D341Med (cell line): ENCODE results near the gene MROH9.

Source experiments
- DNase-seq: peaks from one replicate; pipeline ENCODE4 v3.0.0; 2012; ENCODE audit warnings: low spot score

The MROH9 gene

GRCh38 chr1:170970256-170970655 is 34.9 kb downstream of the MROH9 start:
- no peak for DNase-seq

- no peak for DNase-seq
These were observed 43.1 kb downstream of the MROH9 start for GRCh38 chr1:170978371-170978910.

- DNase-seq, result no peak
These were observed 50.1 kb downstream of the MROH9 start for GRCh38 chr1:170985406-170985805.

- no peak for DNase-seq
These were observed 51.6 kb downstream of the MROH9 start for GRCh38 chr1:170986901-170987300.

GRCh38 chr1:170987424-170987823 is 52.1 kb downstream of the MROH9 start:
- DNase-seq, result no peak

GRCh38 chr1:170993151-170993550 is 57.8 kb downstream of the MROH9 start:
- no peak for DNase-seq

- no peak for DNase-seq
These were observed 58.4 kb downstream of the MROH9 start for GRCh38 chr1:170993717-170994116.

GRCh38 chr1:171014880-171015279 is 79.5 kb downstream of the MROH9 start:
- no peak for DNase-seq

GRCh38 chr1:171017426-171017825 is 82.1 kb downstream of the MROH9 start:
- peak; percentile 87 for DNase-seq

- no peak for DNase-seq
These were observed 84.6 kb downstream of the MROH9 start for GRCh38 chr1:171019971-171020370.

- DNase-seq, result peak; percentile 88
These were observed 97.7 kb downstream of the MROH9 start for GRCh38 chr1:171032822-171033702.

- DNase-seq, result no peak
These were observed 102.3 kb downstream of the MROH9 start for GRCh38 chr1:171037626-171038025.

- no peak for DNase-seq
These were observed 103.0 kb downstream of the MROH9 start for GRCh38 chr1:171038284-171038683.

GRCh38 chr1:171048014-171048413 is 112.7 kb downstream of the MROH9 start:
- no peak for DNase-seq

- DNase-seq, result no peak
These were observed 117.6 kb downstream of the MROH9 start for GRCh38 chr1:171052977-171053376.

GRCh38 chr1:171055966-171056643 is 120.8 kb downstream of the MROH9 start:
- no peak for DNase-seq

- DNase-seq, result no peak
These were observed 126.2 kb downstream of the MROH9 start for GRCh38 chr1:171061425-171062143.

GRCh38 chr1:171062902-171063301 is 127.6 kb downstream of the MROH9 start:
- DNase-seq, result no peak

- DNase-seq, result no peak
These were observed 139.7 kb downstream of the MROH9 start for GRCh38 chr1:171075041-171075440.

GRCh38 chr1:171081314-171081753 is 146.0 kb downstream of the MROH9 start:
- DNase-seq, result peak; percentile 37

GRCh38 chr1:171081763-171082201 is 146.4 kb downstream of the MROH9 start:
- no peak for DNase-seq

GRCh38 chr1:171082606-171083005 is 147.3 kb downstream of the MROH9 start:
- no peak for DNase-seq
